K562 (cell line): ENCODE results near the gene ZNF566. TPM values are rescaled to one million over a fixed set of nuclear protein-coding genes. Genes with fewer than 3 reads are reported as not detected.

Experiments used
- ATAC-seq: fragments of 200-7000 bp; cut with Tn5 transposase; 3 replicates; pipeline ENCODE4 v1.9.1; 2020; ENCODE audit warnings: moderate library complexity
- BruUV-seq: library from RNA; stranded (reverse); fragments of 400-500 nt; replicated peaks from 2 replicates; lab custom pipeline; 2021; lab: Mats Ljungman, UMichigan
- CTCF ChIA-PET: fragments of 300-600 bp; formaldehyde crosslinking; extraction: SDS; loops from one replicate; lab custom pipeline; 2021; ENCODE audit warnings: low intra/inter-chr PET ratio; lab: Yijun Ruan, JAX
- POLR2A ChIA-PET: fragments of 300-600, 350-650 bp; sonication (Branson Sonifier 250); formaldehyde crosslinking; extraction: SDS; loops from one replicate; lab custom pipeline; 2021; ENCODE audit warnings: antibody characterized with exemption, inconsistent platforms; lab: Yijun Ruan, JAX
- DNase-seq, 4 experiments: peaks; one replicate each; pipeline versions ENCODE4 v3.0.0 to v3.0.0-alpha.2; 2011 to 2018; ENCODE audit warnings: low spot score in 3 of 4, mixed read lengths in 3 of 4; ENCODE audit errors: extremely low read depth in 1 of 4
- FAIRE-seq: peaks from 2 replicates; lab custom pipeline; 2011; peaks lifted over from hg19 to GRCh38; lab: Jason Lieb, UNC
- H2AFZ ChIP-seq: 2 replicates; pipeline ENCODE4 v1.6.0; 2011; ENCODE audit warnings: low read depth, low read length, control low read depth, inconsistent platforms
- H3K27ac ChIP-seq: fragments of 200-600 bp; 3 replicates; pipeline ENCODE4 v1.8.0; 2011; ENCODE audit warnings: low read depth, mild to moderate bottlenecking, control low read depth, inconsistent platforms, low read length, moderate library complexity, mixed read lengths; ENCODE audit errors: extremely low read depth
- H3K27me3 ChIP-seq, 2 experiments: fragments of 300-600 bp in 1 of 2; 2 replicates in 1 of 2; 3 replicates in 1 of 2; pipeline versions ENCODE4 v1.6.0 to v1.8.0; 2011; ENCODE audit warnings: inconsistent platforms in 2 of 2, low read length in 2 of 2, mild to moderate bottlenecking in 1 of 2, mixed read lengths in 1 of 2, moderate library complexity in 1 of 2; ENCODE audit not compliant: control insufficient read depth in 2 of 2, insufficient read depth in 2 of 2
- H3K36me3 ChIP-seq: fragments of 300-600 bp; 3 replicates; pipeline ENCODE4 v1.8.0; 2011; ENCODE audit warnings: mild to moderate bottlenecking, low read length, inconsistent platforms; ENCODE audit not compliant: control insufficient read depth, insufficient read depth
- H3K4me1 ChIP-seq, 2 experiments: fragments of 200-600 bp in 1 of 2; replicated peaks in 1 of 2; 2 replicates in 1 of 2; 3 replicates in 1 of 2; pipeline versions ENCODE4 v1.5.1 to v1.8.0; 2011; ENCODE audit warnings: inconsistent platforms in 2 of 2, low read length in 2 of 2, mild to moderate bottlenecking in 1 of 2, mixed read lengths in 1 of 2, moderate library complexity in 1 of 2; ENCODE audit not compliant: control insufficient read depth in 2 of 2, insufficient read depth in 2 of 2
- H3K4me2 ChIP-seq: 2 replicates; pipeline ENCODE4 v1.6.1; 2011; ENCODE audit warnings: low read length, control low read depth, inconsistent platforms, mixed read lengths; ENCODE audit not compliant: insufficient read depth
- H3K4me3 ChIP-seq: fragments of 200-600 bp; sonication (generic), shearing (Covaris generic); 2 replicates; pipeline ENCODE4 v1.5.1; 2016; ENCODE audit warnings: control low read depth, inconsistent platforms
- H3K79me2 ChIP-seq: fragments of 200-600 bp; 3 replicates; pipeline ENCODE4 v1.8.0; 2011; ENCODE audit warnings: low read length, inconsistent platforms; ENCODE audit not compliant: control insufficient read depth, insufficient read depth
- H3K9ac ChIP-seq, 2 experiments: 2 replicates each; pipeline versions ENCODE4 v1.6.0 to v1.6.1; 2011; ENCODE audit warnings: low read depth in 2 of 2, low read length in 2 of 2, control low read depth in 1 of 2, inconsistent platforms in 1 of 2, mild to moderate bottlenecking in 1 of 2, mixed read lengths in 1 of 2; ENCODE audit not compliant: insufficient read depth in 1 of 2
- H3K9me1 ChIP-seq: one replicate; pipeline ENCODE4 v1.6.0; 2011; ENCODE audit warnings: inconsistent platforms, mild to moderate bottlenecking, low read length, moderate library complexity; ENCODE audit not compliant: control insufficient read depth, insufficient read depth
- H3K9me3 ChIP-seq: replicated peaks from 2 replicates; pipeline ENCODE4 v1.5.1; 2011; ENCODE audit warnings: low read depth, low read length, inconsistent platforms; ENCODE audit not compliant: control insufficient read depth, insufficient read depth
- H4K20me1 ChIP-seq: replicated peaks from 2 replicates; pipeline ENCODE4 v1.6.1; 2011; ENCODE audit warnings: low read length, inconsistent platforms, mixed read lengths; ENCODE audit not compliant: control insufficient read depth, insufficient read depth
- BDP1 ChIP-seq: IDR thresholded peaks from 3 replicates; pipeline ENCODE4 v1.6.1; 2011; ENCODE audit not compliant: insufficient read length, insufficient read depth
- EGR1 ChIP-seq: fragments of 450-650 bp; conservative IDR thresholded peaks from 2 replicates; pipeline ENCODE4 v1.6.1; 2017; ENCODE audit warnings: mild to moderate bottlenecking
- NCOA6 ChIP-seq: fragments of 450-650 bp; IDR thresholded peaks from 2 replicates; pipeline ENCODE4 v1.6.1; 2017; ENCODE audit warnings: mild to moderate bottlenecking
- PREB ChIP-seq: sonication (generic); formaldehyde crosslinking; IDR thresholded peaks from 2 replicates; pipeline ENCODE4 v1.8.1; 2023; ENCODE audit warnings: mild to moderate bottlenecking, missing genetic modification reagents
- WGBS: fragments of 100-300 bp; shearing (Covaris generic); methylation state at CpG from one replicate; pipeline ENCODE4 v1.1.6; 2016; ENCODE audit warnings: low coverage, mixed read lengths; ENCODE audit not compliant: insufficient coverage; ENCODE audit errors: missing lambda C conversion rate; 5-methylcytosine and 5-hydroxymethylcytosine counted together
- in situ Hi-C: fragments of 300-500 bp; cut with MboI; formaldehyde crosslinking; loops from 4 replicates; pipeline ENCODE4 v1.15.0; 2018; ENCODE audit warnings: inconsistent platforms, mixed read lengths
- intact Hi-C: fragments of 100-400 bp; cut with micrococcal nuclease; formaldehyde crosslinking; loops from 2 replicates; pipeline ENCODE4 v1.14.2; 2022
- polyA plus RNA-seq, 8 experiments: library from polyadenylated mRNA; depleted of rRNA in 4 of 8; stranded (reverse) in 5 of 8; unstranded in 3 of 8; fragments of >200 nt; fragmentation: Nextera tagmentation in 2 of 8; fragmentation: Illumina TruSeq in 1 of 8; extraction: Ambion mirVana in 2 of 8; extraction: Trizol in 1 of 8; gene quantifications; 2 replicates each; pipeline versions ENCODE4 v1.2.1 to v1.2.3, GENCODE V29; 2011 to 2014; ENCODE audit warnings: inconsistent platforms in 1 of 8, missing spikeins in 1 of 8
- total RNA-seq, 7 experiments: library from RNA; depleted of rRNA in 6 of 7; stranded (reverse); fragments of >200 nt in 6 of 7; fragmentation: Illumina TruSeq in 2 of 7; extraction: Trizol in 2 of 7; gene quantifications; 2 replicates each; pipeline versions ENCODE4 v1.2.1 to v1.2.3, GENCODE V29; 2011 to 2021; ENCODE audit warnings: low replicate concordance in 1 of 7

Gene ZNF566
- total and polyA plus RNA-seq, 9 of the 15 experiments (the other 6 are each of a cell fraction or from before 2014, with no cell fraction given) = 5.5 to 11.4 (median 9.7) TPM

- no peak for TF ChIP-seq PREB (CRISPR knock-in tag)
- TF ChIP-seq BDP1 = no peak
These were observed 70.9 kb downstream of the ZNF566 start, which contains the start of gene ZFP82 (continued) for GRCh38 chr19:36418287-36419001.

- Histone ChIP-seq H3K4me2 (peak overlapping the region; percentile 72), H2AFZ (peak overlapping the region; percentile 88), H3K9me3 (peaks cover 4% of the 10 kb centered on the region; the same call in 1 of the 2 replicates), H3K27ac (peak overlapping the region; percentile 73; the same call in 2 of the 3 replicates), H3K79me2 (peaks cover 25% of the 10 kb centered on the region), H3K27me3 (no peaks in the 10 kb centered on the region), H3K36me3 (no peaks in the 10 kb centered on the region), H3K9ac (peak overlapping the region; percentile 65 to 88), H3K4me3 (peak overlapping the region; percentile 46), H3K9me1 (no peaks in the 10 kb centered on the region), H4K20me1 (no peaks in the 10 kb centered on the region), H3K4me1 (peaks cover 2 to 21% of the 10 kb centered on the region in 2 experiments; a peak in 2 of 5 replicates)
- intact Hi-C loops (no loop called here), in situ Hi-C loops (no loop called here)
- ChIA-PET POLR2A (no interaction called here), CTCF (no interaction called here)
- FAIRE-seq (no peak), DNase-seq (peak in 3 of 4 experiments; percentile 5 to 10 (median 9)), ATAC-seq (peak; percentile 54)
- WGBS = 2% methylated on average over 25 of the region's 25 CpGs
- no TSS peak for BruUV-seq
- TF ChIP-seq NCOA6 = no peak
- TF ChIP-seq EGR1 = 0 out of 2 replicates have a peak, but pooled peaks have one; percentile 24
These were observed 71.5 kb downstream of the ZNF566 start for GRCh38 chr19:36417752-36418286.
